ENCODE results near the gene SELENOO.

SELENOO gene

DNA sequence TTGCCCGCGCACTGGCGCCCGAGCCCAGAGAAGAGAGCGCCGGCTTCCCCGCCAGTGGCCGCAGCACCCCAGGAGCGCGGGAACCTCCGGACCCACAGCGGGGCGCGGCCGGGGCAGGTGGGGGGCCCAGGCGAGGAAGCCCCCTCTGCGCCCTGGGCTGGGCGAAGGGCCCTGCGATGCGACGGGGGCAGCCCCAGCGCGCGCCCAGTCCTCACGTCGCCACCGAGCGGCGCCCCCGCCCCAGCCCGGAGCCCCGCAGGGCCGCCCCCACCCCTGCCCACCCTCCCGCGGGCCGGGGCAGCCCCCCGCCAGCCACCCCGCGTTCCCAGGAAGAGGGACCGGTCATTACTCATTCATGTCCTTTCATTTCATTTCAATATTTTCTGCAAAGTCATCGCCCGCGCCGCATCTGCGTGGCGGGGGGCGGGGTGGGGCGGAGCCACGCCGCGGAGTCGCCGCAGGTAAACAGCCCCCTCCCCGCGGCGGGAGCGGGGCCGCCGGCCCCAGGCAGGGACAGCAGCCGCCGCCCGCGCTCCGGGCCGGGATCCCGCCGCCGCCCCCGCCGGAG is 31.0 kb upstream of the SELENOO start:
- Mint-ChIP-seq H3K27ac (no peak overlapping the region), H3K4me1 (ENCODE audit: low read depth) (peaks cover 9% of the 10 kb centered on the region), H3K9me3 (no peaks in the 10 kb centered on the region), H3K27me3 (peaks cover 29% of the 10 kb centered on the region), H3K4me3 (peak overlapping the region; percentile 74), H3K36me3 (ENCODE audit: low read depth) (no peaks in the 10 kb centered on the region)

DNA sequence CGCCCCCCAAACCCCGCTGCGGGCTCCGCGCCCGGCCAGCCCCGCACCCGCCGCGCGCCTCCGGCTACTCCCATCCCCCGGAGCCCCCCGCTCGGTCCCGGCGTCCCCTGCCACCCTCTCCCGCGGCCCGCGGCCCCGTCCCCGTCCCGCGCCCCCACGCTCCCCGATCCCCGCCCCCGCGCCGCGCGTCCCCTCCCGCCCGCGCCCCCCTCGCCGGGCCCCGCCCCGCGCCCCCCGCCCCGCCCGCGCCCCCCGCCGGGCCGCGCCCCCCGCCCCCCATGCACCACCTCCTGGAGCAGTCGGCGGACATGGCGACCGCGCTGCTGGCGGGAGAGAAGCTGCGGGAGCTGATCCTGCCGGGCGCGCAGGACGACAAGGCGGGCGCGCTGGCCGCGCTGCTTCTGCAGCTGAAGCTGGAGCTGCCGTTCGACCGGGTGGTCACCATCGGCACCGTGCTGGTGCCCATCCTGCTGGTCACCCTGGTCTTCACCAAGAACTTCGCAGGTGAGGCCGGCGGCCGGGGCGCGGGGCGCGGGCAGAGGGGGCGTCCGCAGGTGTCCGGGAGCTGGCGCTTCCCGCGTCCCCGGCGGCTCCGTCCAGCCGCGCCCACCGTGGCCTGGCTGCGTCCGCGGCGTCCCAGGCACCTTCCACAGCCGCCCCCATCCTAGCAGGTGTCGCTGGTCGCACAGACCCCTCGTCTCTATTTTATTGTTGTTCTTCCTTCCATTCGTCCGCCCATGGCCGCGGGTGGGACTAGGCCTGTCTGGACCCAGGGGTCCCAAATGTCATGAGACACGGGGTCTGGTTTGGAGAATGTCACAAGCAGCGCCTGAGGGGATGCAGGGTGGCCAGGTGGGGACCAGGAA is 30.1 kb upstream of the SELENOO start, which contains the start of gene PANX2:
Gene PANX2, plus strand, starts transcription at position 279 of the 866 bp plus-strand sequence. Its CDS starts 0 bp downstream, at position 279.
- H3K4me3 Mint-ChIP-seq = peak within 1 kb of the TSS; percentile 77
- peaks cover 9% of the 10 kb centered on the region for H3K4me1 Mint-ChIP-seq (ENCODE audit: low read depth)
- H3K36me3 Mint-ChIP-seq (ENCODE audit: low read depth) = no peaks in the 10 kb centered on the region
- H3K27ac Mint-ChIP-seq = peak within 1 kb of the TSS; percentile 67
- no peaks in the 10 kb centered on the region for H3K9me3 Mint-ChIP-seq
- peaks cover 29% of the 10 kb centered on the region for H3K27me3 Mint-ChIP-seq

DNA sequence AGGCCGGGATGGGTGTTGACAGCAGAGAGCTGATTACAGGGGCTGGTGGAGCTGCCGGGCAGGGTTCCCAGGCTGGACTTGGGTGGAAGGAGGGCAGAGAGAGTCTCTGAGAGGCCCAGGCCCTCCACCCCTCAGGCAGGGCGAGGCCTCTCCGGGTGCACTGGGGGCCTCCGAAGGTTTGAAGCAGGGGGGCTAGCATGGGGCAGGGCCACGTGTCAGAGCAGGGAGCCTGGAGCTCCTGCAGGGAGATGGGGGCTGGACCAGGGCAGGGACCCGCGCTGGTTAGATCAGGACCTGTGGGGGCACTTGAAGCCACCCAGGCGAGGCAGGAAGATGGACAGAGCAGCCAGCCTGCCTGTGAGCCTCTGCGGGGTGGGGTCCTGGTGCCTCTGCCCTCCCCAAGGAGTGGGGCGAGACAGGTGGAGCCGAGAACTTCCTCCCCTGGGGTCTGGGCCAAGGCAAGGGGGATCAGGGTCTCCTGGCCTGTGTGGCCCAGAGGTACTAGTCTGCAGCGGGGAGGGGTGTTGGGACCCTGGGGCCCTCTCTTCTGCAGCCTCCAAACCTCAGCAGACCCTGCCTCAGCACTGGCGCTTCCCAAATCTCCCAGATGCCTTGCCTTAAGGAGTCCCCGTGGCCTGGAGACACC is 29.4 kb upstream of the SELENOO start:
- H3K36me3 Mint-ChIP-seq (ENCODE audit: low read depth) = no peaks in the 10 kb centered on the region
- H3K27ac Mint-ChIP-seq = peak overlapping the region; percentile 67
- H3K4me3 Mint-ChIP-seq = peak overlapping the region; percentile 77
- peaks cover 29% of the 10 kb centered on the region for H3K27me3 Mint-ChIP-seq
- H3K4me1 Mint-ChIP-seq (ENCODE audit: low read depth) = peaks cover 9% of the 10 kb centered on the region
- H3K9me3 Mint-ChIP-seq = no peaks in the 10 kb centered on the region

DNA sequence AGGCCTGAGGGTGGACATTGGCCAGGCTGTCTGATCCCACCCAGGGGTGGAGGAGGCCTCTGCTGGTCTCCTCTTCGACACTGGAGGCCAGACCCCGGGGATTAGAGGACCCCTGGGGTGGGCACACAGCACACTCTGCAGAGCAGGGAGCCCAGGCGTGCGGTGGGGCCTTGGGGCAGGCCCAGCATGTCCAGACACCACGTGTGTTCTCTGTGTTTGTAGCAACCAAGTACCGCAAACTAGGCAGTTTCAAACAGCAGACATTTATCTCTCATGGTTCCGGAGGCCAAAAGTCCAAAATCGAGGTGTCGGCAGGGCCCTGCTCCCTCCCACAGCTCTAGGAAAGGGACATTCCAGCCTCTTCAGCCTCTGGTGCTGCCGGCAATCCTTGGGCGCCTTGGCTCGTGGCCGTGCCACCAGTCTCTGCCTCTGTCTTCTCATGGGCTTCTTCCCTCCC is 28.8 kb upstream of the SELENOO start:
- H3K4me1 Mint-ChIP-seq (ENCODE audit: low read depth) = peaks cover 9% of the 10 kb centered on the region
- H3K4me3 Mint-ChIP-seq = peak overlapping the region; percentile 20
- H3K36me3 Mint-ChIP-seq (ENCODE audit: low read depth) = no peaks in the 10 kb centered on the region
- no peaks in the 10 kb centered on the region for H3K9me3 Mint-ChIP-seq
- H3K27ac Mint-ChIP-seq = no peak overlapping the region
- peaks cover 29% of the 10 kb centered on the region for H3K27me3 Mint-ChIP-seq

DNA sequence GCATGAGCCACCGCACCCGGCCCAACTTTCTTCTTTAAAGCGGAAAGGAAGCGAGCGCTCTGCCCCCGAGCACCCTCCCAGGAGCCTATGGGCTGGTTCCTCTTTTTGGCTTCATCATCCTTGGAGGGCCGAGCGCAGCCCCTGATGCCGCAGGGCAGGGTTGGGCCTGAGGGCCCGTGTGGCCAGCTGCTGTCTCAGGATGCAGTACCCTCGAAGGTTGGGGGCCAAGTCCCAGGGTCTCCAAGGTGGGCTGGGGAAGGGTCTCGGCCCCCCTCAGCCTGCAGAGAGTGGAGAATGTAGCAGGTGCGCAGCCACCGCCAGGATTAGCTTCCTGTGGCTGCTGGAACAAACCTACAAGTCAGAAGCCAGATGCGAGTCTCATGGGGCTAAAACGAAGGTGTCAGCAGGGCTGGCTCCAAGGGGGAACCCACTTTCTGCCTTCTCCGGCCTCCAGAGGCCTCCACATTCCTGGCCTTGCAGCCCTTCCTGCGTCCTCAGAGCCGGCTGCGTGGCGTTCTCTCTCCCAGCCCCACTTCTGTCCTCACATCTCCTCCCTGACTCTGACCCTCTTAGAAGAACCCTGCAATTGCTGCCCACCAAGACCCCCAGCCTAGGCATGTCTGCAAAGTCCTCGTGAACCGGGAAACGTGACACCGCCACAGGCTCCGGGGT is 27.4 kb upstream of the SELENOO start:
- Mint-ChIP-seq H3K4me1 (ENCODE audit: low read depth) (peaks cover 9% of the 10 kb centered on the region), H3K36me3 (ENCODE audit: low read depth) (no peaks in the 10 kb centered on the region), H3K4me3 (no peak overlapping the region), H3K27me3 (peaks cover 20% of the 10 kb centered on the region), H3K9me3 (no peaks in the 10 kb centered on the region), H3K27ac (no peak overlapping the region)

DNA sequence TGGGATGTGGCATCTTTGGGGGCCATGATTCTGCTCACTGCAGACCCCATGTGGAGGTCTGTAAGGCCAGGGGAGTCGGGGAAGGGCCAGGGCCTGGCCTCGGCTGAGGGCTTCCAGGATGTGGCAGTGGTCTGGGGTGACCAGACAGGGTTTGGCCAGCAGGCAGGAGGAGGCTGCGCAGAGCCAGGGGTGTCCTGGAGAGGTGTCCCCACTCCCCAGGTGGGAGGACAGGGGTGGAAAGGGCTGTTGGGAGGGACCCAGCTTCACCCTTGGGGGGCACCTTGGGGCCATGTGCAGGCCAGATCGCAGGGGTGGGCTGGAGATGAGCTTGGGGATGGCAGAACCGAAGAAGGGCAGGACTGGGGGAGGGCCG is 26.8 kb upstream of the SELENOO start:
- Mint-ChIP-seq H3K27me3 (peaks cover 15% of the 10 kb centered on the region), H3K4me3 (no peak overlapping the region), H3K4me1 (ENCODE audit: low read depth) (peaks cover 7% of the 10 kb centered on the region), H3K36me3 (ENCODE audit: low read depth) (no peaks in the 10 kb centered on the region), H3K27ac (no peak overlapping the region), H3K9me3 (no peaks in the 10 kb centered on the region)

DNA sequence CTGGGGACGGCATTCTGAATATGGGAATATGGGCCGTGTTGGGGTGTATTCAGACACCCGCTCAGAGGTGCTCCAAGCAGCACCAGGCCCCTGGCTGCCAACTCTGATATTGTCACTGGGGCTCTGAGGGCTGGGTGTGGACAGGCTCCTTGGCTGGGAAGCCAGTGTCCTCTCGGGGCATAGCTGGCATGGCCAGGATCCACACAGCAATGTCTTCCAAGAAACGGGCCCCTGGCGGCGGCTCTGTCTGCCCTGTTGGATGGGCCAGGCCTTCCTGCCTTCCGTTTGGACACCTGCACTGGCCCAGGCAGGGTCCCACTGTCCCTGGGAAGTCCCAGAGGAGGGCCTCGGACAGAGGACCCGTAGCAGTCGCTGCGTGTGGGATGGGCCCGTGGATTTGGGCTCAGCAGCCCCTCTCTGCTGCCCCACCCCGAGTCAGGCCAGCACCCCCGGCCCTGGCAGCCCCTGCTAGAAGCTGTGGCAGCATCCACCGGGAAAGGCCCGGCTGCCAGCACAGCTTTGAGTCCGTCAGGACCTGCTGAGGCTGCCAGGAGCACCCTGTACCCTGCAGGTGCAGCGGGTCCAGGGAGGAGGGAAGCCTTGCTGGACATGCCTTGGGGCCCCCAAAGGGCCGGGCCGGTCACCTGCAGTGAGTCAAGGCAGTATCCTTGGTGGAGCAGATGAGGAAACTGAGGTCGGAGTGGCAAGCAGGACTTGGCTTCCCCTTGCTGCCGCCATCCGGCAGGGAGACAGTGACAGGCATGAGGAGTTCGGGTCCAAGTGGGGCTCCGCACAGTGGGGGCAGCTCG is 26.2 kb upstream of the SELENOO start:
- H3K27me3 Mint-ChIP-seq = peaks cover 12% of the 10 kb centered on the region
- H3K4me3 Mint-ChIP-seq = no peak overlapping the region
- no peak overlapping the region for H3K27ac Mint-ChIP-seq

DNA sequence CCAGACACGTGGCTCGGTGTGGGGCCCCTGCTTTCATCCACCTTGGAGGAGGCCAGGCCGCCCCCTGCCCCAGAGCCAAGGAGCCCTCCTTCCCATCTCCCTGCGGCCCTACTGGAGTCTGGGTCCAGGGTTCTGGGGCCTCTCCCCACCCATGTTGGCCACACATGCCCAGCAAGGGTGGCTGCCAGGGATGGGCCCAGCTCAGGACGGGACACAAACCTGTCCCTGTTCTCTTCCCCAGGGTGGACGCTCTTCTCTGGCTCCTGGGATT is 25.7 kb upstream of the SELENOO start:
- Mint-ChIP-seq H3K9me3 (no peaks in the 10 kb centered on the region), H3K36me3 (ENCODE audit: low read depth) (no peaks in the 10 kb centered on the region), H3K4me3 (no peak overlapping the region), H3K27me3 (peaks cover 16% of the 10 kb centered on the region), H3K4me1 (ENCODE audit: low read depth) (peaks cover 8% of the 10 kb centered on the region), H3K27ac (no peak overlapping the region)

More for the DNA sequence above, 26.2 kb upstream of the SELENOO start:
- H3K36me3 Mint-ChIP-seq (ENCODE audit: low read depth) = no peaks in the 10 kb centered on the region
- H3K4me1 Mint-ChIP-seq (ENCODE audit: low read depth) = peaks cover 4% of the 10 kb centered on the region
- H3K9me3 Mint-ChIP-seq = no peaks in the 10 kb centered on the region

DNA sequence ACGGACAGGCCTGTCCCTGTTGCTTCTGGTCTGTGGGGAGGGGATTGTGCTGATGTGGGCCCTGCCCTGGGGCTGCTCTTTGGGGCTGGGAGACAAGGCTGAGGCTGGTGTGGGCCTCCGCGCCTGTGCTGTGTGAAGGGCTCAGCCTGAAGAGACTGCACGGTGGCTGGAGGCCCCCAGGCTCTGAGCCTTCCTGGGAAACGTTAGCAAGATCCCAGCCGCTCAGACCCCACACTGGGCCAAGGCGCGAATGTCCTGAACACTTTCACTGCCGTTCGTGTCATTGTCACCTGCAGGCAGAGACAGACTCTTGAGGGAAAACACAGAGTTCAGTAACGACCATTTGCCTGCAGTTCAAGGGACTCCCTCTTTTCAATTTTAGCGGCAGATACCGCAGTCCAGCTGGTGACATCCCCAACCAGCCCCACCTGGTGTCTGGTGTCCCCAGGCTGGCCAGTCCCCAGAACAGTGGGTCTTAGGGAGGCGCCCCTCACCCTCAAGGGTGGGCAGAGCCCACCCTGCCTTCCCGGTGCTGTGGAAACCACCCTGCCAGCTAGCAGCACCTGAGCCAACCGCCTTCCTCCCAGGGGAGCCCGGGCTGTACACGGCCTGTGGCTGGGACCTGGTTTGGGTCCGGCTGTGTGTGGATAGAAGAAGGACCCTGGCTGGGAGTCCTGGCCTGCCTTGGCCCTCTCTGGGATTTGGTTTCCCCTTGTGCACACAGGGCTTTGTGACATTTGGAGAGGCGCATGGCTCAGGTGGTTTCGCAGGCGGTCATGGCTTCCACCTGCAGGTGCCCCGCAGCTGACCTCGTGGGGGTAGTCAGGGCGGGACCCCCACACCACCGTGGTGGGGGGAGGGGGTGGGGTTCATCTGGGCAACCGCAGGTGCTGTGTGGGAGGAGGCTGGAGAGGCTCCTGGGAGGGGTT is 24.6 kb upstream of the SELENOO start:
- no peak overlapping the region for H3K4me3 Mint-ChIP-seq
- H3K27ac Mint-ChIP-seq = no peak overlapping the region
- peaks cover 13% of the 10 kb centered on the region for H3K27me3 Mint-ChIP-seq
- no peaks in the 10 kb centered on the region for H3K36me3 Mint-ChIP-seq (ENCODE audit: low read depth)
- H3K4me1 Mint-ChIP-seq (ENCODE audit: low read depth) = peaks cover 4% of the 10 kb centered on the region
- no peaks in the 10 kb centered on the region for H3K9me3 Mint-ChIP-seq

DNA sequence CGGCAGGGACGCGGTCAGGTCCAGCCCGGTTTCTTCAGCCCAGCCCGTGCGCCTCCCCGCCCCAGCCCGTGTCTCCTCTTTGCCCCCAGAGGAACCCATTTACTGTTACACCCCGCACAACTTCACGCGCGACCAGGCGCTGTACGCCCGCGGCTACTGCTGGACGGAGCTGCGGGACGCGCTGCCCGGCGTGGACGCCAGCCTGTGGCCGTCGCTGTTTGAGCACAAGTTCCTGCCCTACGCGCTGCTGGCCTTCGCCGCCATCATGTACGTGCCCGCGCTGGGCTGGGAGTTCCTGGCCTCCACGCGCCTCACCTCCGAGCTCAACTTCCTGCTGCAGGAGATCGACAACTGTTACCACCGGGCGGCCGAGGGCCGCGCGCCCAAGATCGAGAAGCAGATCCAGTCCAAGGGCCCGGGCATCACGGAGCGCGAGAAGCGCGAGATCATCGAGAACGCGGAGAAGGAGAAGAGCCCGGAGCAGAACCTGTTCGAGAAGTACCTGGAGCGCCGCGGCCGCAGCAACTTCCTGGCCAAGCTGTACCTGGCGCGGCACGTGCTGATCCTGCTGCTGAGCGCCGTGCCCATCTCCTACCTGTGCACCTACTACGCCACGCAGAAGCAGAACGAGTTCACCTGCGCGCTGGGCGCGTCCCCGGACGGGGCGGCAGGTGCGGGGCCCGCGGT is 23.8 kb upstream of the SELENOO start:
- H3K4me3 Mint-ChIP-seq = no peak overlapping the region
- no peak overlapping the region for H3K27ac Mint-ChIP-seq

DNA sequence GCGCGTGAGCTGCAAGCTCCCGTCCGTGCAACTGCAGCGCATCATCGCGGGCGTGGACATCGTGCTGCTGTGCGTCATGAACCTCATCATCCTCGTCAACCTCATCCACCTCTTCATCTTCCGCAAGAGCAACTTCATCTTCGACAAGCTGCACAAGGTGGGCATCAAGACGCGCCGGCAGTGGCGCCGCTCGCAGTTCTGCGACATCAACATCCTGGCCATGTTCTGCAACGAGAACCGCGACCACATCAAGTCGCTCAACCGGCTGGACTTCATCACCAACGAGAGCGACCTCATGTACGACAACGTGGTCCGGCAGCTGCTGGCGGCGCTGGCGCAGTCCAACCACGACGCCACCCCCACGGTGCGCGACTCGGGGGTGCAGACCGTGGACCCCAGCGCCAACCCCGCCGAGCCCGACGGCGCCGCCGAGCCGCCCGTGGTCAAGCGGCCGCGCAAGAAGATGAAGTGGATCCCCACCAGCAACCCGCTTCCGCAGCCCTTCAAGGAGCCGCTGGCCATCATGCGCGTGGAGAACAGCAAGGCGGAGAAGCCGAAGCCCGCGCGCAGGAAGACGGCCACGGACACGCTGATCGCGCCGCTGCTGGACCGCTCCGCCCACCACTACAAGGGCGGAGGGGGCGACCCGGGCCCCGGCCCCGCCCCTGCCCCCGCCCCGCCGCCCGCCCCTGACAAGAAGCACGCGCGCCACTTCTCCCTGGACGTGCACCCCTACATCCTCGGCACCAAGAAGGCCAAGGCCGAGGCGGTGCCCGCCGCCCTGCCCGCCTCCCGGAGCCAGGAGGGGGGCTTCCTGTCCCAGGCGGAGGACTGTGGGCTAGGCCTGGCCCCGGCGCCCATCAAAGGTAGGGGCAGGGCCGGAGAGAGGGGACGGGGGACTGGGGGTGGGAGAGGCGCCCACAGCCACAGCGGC is 23.0 kb upstream of the SELENOO start:
- H3K36me3 Mint-ChIP-seq (ENCODE audit: low read depth) = no peaks in the 10 kb centered on the region
- H3K27me3 Mint-ChIP-seq = peaks cover 4% of the 10 kb centered on the region
- no peak overlapping the region for H3K4me3 Mint-ChIP-seq
- H3K9me3 Mint-ChIP-seq = no peaks in the 10 kb centered on the region
- H3K4me1 Mint-ChIP-seq (ENCODE audit: low read depth) = peaks cover 4% of the 10 kb centered on the region
- no peak overlapping the region for H3K27ac Mint-ChIP-seq

More for the DNA sequence above, 23.8 kb upstream of the SELENOO start:
- peaks cover 9% of the 10 kb centered on the region for H3K27me3 Mint-ChIP-seq
- H3K36me3 Mint-ChIP-seq (ENCODE audit: low read depth) = no peaks in the 10 kb centered on the region
- no peaks in the 10 kb centered on the region for H3K9me3 Mint-ChIP-seq
- H3K4me1 Mint-ChIP-seq (ENCODE audit: low read depth) = peaks cover 4% of the 10 kb centered on the region

DNA sequence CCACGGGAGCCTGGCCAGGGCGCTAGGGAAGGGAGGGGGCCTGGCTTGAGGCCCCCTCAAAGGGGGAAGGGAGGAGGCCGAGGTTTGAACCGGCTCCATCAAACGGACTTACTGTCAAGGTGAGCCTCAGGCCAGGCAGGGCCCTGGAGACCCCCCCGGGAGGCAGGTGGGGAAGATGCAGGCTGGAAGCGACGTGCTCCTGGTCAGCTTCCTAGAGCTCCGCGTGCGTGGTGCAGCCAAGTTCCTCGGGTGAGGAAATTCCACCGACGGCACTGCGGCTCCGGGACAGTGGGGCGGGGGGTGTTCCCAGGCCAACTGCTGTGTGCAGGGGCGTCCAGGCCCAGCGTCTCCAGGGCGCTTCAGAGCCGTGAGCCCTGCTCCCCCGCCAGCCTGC is 22.3 kb upstream of the SELENOO start:
- Mint-ChIP-seq H3K36me3 (ENCODE audit: low read depth) (no peaks in the 10 kb centered on the region), H3K27ac (no peak overlapping the region), H3K4me3 (no peak overlapping the region), H3K9me3 (no peaks in the 10 kb centered on the region), H3K27me3 (peaks cover 4% of the 10 kb centered on the region), H3K4me1 (ENCODE audit: low read depth) (peaks cover 4% of the 10 kb centered on the region)
